ENCODE measurements around the gene BFAR. TPM values are rescaled to one million over a fixed set of nuclear protein-coding genes. Genes with fewer than 3 reads are reported as not detected.
A peak's percentile ranks its signal among the peaks of the same experiment; 100 is the strongest.

BFAR gene, protein sequence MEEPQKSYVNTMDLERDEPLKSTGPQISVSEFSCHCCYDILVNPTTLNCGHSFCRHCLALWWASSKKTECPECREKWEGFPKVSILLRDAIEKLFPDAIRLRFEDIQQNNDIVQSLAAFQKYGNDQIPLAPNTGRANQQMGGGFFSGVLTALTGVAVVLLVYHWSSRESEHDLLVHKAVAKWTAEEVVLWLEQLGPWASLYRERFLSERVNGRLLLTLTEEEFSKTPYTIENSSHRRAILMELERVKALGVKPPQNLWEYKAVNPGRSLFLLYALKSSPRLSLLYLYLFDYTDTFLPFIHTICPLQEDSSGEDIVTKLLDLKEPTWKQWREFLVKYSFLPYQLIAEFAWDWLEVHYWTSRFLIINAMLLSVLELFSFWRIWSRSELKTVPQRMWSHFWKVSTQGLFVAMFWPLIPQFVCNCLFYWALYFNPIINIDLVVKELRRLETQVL
- 10 to 100 TPM; 17.4 to 31.2 (median 22.9) TPM for total RNA-seq
- long read RNA-seq, transcript BFAR-201 (8 exons, 3,039 nt): major isoform, 5 of 7 reads
- long read RNA-seq, partial matches to known transcripts: 0 of 7 reads
- long read RNA-seq, other reads (novel, unspliced or antisense): 0 of 7 reads

- ATAC-seq: peak; percentile 86 to 92 (median 88)
- WGBS (ENCODE audit: insufficient coverage, low coverage, low lambda C conversion rate, missing lambda C conversion rate): under 1% methylated on average over 28 of the region's 69 CpGs
Observed at GRCh38 chr16:14632693-14633569, at the start of gene BFAR. TSS of gene BFAR (plus strand) at chr16:14632951. CDS start at chr16:14644347, 11,396 bp downstream.

DNA sequence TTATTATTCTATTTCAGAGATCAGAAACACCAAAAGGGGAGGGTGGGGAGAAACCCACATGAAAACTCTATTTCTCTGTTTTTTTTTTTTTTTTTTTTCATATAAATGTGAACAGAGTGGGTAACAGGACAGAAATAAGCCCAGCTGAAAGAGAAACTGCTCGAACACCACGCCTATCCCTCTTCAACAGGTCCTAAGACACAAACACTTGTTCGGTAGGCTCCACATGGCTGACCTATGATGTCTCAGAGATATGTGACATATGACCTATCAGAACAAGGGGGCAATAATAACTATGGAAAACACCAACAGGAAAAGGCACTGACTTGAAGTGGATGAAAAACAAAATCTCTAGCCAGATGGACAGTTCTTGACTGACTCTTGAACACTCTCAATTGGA lies 47.5 kb upstream of the BFAR start:
- 96% methylated on average over 3 of the region's 3 CpGs for WGBS (ENCODE audit: insufficient coverage, low coverage, low lambda C conversion rate, missing lambda C conversion rate)
- no peak overlapping the region for H3K27ac ChIP-seq
- no peaks in the 10 kb centered on the region for H3K27me3 ChIP-seq
- H3K9me3 ChIP-seq: no peaks in the 10 kb centered on the region
- intact Hi-C loops (cut with DNase I): no loop called here
- no peak overlapping the region for H3K4me3 ChIP-seq
- peaks cover 0 to 59% (median 15%) of the 10 kb centered on the region in 4 donors for H3K36me3 ChIP-seq
- H3K4me1 ChIP-seq: no peaks in the 10 kb centered on the region
- no peak for TF ChIP-seq POLR2A (IDR thresholded peaks at IDR 0.05)
- TF ChIP-seq CTCF (IDR thresholded peaks at IDR 0.05): no peak
- ATAC-seq (no peak), DNase-seq (no peak)

More at GRCh38 chr16:14632693-14633569, at the start of gene BFAR:
- H3K27ac ChIP-seq: peak within 1 kb of the TSS; percentile 79 to 93 (median 92)
- no peak for TF ChIP-seq CTCF (IDR thresholded peaks at IDR 0.05)
- TF ChIP-seq POLR2A (IDR thresholded peaks at IDR 0.05): peak; percentile 59
- H3K4me1 ChIP-seq: peaks cover 0 to 20% (median 0%) of the 10 kb centered on the region in 4 donors
- intact Hi-C loops (cut with DNase I): no loop called here
- H3K4me3 ChIP-seq: peak within 1 kb of the TSS; percentile 86 to 96 (median 95)
- no peaks in the 10 kb centered on the region for H3K9me3 ChIP-seq
- peaks cover 0 to 5% (median under 1%) of the 10 kb centered on the region in 4 donors for H3K36me3 ChIP-seq
- no peaks in the 10 kb centered on the region for H3K27me3 ChIP-seq
- peak; percentile 99 for DNase-seq

- intact Hi-C loops (cut with DNase I): no loop called here
- no peak for ATAC-seq
Observed at GRCh38 chr16:14586637-14587305, 46.0 kb upstream of the BFAR start.

More at GRCh38 chr16:14586637-14587305, 46.0 kb upstream of the BFAR start:
- DNase-seq: no peak
- 88% methylated on average over 3 of the region's 3 CpGs for WGBS (ENCODE audit: insufficient coverage, low coverage, low lambda C conversion rate, missing lambda C conversion rate)
- Histone ChIP-seq H3K4me1 (no peaks in the 10 kb centered on the region), H3K36me3 (peaks cover 0 to 61% (median 19%) of the 10 kb centered on the region in 4 donors), H3K9me3 (no peaks in the 10 kb centered on the region), H3K27ac (no peak overlapping the region), H3K27me3 (no peaks in the 10 kb centered on the region), H3K4me3 (no peak overlapping the region)
- TF ChIP-seq POLR2A (IDR thresholded peaks at IDR 0.05) (no peak), CTCF (IDR thresholded peaks at IDR 0.05) (no peak)

All from right lobe of liver (tissue), 6 donors.